Glomerular visceral epithelial cell (primary cell): ENCODE results near the gene BLMH.

Source experiments
- DNase-seq: peaks from one replicate; pipeline ENCODE4 v3.0.0-alpha.2; 2016; ENCODE audit errors: extremely low spot score

Gene BLMH

GRCh38 chr17:30199600-30199999 is 92.1 kb downstream of the BLMH start:
- no peak for DNase-seq
